Left kidney (tissue), 2 donors: ENCODE results near the gene APOBEC3B. TPM values are rescaled to one million over a fixed set of nuclear protein-coding genes. Genes with fewer than 3 reads are reported as not detected.
"Not testable (repeated sequence)": the region's sequence is repeated elsewhere in the genome, so short reads cannot be mapped to it uniquely, and the experiment has no call there.

Experiments
- DNase-seq: peaks from one replicate; pipeline ENCODE4 v3.0.0-alpha.2; 2013
- polyA plus RNA-seq: library from polyadenylated mRNA; unstranded; fragments of 120-200 nt; gene quantifications from one replicate; pipeline ENCODE4 v1.2.1, GENCODE V29; 2013; ENCODE audit not compliant: insufficient read length

APOBEC3B gene
- polyA plus RNA-seq, 1 donor, result 4.4 TPM

DNA sequence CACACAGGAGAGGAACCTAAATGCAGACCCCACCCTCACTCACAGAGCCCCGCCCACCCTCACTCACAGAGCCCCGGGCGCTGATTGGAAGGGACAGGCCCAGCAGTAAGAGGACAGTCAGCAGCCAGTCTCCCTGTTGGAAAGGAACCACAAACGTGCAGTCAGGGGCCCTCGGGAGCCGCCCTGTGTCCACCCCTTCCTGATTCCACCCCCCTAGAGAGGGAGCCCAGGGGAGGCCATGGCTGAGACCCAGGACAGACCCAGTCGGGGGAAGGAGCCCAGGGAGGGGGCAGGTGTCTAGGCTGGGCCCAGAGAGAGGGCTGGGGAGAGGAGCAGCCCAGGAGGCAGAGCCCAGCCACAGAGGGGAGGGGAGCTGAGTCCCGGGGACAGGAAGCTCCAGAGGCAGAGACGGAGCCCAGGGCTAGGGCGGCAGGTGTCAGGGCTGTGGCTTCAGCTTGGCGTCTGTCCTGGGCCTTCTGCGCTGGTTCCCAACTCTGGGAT lies 10.8 kb downstream of the APOBEC3B start:
- not testable (repeated sequence) for DNase-seq

DNA sequence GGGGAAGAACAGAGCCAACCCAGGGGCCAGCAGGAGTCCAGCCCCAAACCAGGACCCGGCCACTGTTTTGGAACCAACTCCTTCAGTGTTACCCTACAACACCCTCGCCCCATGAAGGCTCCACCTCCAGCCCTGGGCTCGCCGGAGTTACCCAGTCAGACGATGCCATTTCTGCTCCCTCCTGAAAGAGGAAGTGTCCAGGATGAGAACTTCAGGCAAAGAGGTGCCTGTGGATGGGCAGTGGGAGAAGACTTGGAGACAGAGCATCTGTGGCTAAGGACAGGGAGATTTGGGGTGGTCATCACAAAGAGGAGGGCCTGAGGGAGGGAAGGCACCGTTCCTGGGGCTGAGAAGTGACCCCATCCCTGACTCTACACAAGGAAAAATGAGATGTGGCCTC lies 14.0 kb downstream of the APOBEC3B start:
- no peak for DNase-seq

DNA sequence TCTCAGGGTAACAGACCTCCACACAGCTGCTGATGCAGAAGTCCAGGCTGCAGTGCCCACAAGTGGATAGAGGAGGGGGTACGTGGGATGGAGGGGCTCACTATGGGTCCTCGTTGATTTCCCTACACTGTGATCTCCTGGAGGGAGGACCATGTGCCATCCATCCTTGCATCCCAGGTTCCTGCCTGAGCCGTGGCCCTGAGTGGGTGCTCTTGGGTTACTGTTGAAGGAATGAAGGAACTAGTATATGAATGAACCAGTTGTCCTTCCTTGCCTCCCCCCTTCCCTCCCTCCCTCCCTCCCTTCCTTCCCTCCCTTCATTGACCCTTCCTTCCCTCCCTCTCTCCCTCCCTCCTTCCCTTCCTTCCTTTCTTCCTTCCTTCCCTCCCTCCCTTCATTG lies 15.4 kb downstream of the APOBEC3B start:
- no peak for DNase-seq

DNA sequence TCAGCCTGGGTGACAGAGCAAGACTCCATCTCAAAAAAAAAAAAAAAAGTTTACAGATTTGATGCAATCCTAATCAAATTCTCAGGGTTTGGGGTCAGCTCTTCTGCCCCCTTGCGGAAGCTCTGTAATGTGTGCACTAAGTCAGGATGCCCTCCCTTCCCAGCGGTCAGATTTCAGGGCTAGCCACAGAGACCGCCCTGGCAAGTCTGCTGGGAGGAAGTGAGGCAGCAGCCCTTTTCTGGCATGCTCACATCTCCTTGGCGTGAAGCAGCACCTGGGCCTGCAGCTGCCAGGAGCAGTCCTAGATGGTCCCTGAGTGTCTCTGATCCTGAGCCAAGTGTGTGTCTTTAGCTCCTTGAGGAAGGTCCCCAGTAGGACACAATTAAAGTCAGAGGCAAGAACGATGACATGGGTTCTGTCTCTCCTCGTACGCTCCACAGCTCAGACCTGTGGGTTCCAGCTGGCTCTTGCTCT lies 21.1 kb downstream of the APOBEC3B start:
- peak; percentile 82 for DNase-seq

DNA sequence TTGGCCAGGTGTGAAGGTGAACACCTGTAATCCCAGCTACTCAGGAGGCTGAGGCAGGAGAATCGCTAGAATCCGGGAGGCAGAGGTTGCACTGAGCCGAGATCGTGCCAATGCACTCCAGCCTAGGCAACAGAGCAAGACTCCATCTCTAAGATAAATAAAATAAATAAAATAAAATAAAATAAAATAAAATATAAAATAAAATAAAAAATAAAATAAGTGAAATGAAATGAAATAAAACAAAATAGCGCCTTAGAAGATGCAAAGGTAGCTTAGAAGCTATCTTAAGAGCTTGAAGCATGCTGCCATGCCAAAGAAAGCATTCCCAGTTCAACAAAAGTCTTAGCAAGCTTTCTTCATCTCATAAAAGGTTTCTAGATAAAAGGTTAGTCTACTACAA lies 25.0 kb downstream of the APOBEC3B start:
- DNase-seq, result no peak

DNA sequence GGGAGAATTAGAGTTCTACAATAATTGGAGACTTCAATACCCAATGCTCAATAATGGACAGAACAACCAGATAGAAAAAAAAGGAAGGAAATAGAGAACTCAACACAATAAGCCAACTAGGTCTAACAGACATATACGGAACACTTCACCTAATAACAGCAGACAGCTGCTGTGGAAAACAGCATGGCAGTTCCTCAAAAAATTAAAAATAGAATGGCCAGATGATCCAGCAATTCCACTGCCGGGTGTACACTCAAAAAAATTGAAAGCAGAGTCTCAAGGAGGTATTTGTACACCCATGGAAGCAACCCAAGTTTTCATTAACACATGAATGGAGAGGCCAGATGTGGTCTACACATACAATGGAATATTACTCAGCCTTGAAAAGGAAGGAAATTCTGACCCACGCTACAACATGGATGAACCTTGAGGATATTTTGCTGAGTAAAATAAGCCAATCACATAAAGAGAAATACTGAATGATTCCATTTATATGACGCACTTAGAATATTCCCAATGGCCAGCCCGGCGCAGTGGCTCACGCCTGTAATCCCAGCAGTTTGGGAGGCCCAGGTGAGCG lies 26.2 kb downstream of the APOBEC3B start:
- DNase-seq, result not testable (repeated sequence)

DNA sequence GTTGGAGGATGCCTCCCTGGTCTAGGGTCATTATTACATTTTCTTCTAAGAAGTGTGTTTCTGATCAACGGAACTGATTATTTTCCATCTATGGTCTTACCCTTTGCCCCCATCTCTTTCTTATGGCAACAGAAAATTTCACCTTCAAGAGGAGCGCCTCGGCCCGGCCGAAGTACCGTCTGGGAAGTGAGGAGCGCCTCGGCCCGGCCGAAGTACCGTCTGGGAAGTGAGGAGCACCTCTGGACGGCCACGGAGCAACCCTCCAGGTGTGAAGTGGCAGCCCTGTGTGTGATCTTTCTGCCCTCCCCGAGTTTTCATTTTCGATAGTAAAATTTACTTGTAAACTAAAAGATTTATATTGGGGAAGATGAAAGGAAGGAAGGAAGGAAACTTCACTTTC lies 28.8 kb downstream of the APOBEC3B start:
- no peak for DNase-seq

DNA sequence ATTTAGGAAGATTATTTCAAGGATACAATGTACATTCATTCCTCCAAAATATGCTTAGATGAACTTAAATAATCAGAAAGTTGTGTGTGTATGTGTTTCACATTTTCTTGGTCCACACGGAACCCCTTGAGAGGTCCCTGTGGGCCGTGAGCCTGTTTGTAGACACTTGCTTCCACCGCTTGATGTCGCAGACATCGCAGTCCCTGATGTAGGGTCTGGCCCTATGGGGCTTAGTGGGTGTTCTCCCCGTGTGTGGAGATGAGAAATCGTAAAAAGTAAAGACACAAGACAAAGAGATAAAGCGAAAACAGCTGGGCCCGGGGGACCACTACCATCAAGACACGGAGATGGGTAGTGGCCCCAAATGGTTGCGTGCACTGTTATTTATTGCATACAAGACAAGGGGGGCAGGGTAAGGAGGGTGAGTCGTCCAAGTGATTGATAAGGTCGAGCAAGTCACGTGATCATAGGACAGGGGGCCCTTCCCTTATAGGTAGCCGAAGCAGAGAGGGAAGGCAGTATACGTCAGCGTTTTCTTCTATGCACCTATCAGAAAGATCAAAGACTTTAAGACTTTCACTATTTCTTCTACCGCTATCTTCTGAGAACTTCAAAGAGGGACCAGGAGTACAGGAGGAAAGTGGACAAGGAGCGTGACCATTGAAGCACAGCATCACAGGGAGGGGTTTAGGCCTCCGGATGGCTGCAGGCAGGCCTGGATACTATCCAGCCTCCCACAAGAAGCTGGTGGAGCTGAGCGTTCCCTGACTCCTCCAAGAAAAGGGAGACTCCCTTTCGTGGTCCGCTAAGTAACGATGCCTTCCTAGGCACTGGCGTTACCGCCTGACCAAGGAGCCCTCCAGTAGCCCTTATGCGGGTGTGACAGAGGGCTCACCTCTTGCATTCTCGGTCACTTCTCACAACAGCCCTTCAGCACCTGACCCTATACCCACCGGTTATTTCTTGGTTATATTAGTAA lies 30.7 kb downstream of the APOBEC3B start:
- no peak for DNase-seq

DNA sequence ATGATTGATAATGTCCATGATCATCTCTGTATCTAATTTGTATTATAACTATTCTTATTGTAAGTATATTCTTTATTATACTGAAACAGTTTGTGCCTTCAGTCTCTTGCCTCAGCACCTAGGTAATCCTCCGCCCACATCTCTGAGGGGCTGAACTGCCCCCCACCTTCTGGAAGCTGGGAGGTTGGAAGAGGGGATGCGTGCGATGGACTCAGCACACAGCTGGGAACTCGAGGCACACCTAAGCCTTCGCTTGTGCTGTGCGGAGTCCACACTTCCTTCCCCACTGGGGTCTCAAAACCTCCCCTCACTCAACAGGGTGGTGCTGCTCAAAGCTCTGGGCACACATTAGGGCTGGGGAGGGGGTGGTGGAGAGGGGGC lies 31.4 kb downstream of the APOBEC3B start:
- DNase-seq, result not testable (repeated sequence)

DNA sequence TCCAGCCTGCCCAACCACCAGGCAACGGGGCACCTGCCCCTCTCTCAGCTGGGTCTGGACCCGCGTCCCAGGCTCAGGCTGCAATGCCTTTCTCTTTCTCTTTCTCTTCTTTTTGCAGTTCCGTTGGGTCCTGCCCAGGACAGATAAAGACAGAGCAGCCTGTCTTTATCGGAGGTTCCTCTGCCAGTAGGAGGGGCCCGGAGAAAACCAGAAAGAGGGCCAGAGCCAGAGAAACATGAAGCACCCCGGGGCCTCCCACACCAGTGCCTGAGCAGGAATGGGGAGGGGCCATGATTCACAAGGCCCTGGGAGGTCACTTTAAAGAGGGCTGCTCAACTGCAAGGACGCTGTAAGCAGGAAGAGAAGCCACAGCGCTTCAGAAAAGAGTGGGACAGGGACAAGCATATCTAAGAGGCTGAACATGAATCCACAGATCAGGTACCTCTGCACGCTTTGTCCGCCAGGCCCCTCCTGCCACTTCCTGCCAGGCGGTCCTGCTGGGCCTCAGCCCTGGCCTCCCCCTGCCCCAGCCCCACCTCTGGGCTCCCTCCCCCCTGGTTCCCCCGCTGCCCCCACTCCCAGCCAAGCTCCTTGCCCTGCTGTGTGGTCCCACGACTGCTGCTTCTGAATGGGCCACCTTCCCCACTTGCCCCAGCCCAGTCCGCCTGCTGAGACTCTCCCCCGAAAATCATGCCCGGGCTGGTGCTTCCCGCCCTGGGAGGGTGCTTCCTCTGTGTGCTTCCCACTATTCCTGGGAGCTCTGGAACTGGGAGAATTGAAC lies 32.0 kb downstream of the APOBEC3B start, which contains the start of gene APOBEC3C:
Gene APOBEC3C, plus strand, starts transcription at position 316 of the 781 bp plus-strand sequence. Its CDS starts 106 bp downstream, at position 422.
- DNase-seq, result peak; percentile 47

DNA sequence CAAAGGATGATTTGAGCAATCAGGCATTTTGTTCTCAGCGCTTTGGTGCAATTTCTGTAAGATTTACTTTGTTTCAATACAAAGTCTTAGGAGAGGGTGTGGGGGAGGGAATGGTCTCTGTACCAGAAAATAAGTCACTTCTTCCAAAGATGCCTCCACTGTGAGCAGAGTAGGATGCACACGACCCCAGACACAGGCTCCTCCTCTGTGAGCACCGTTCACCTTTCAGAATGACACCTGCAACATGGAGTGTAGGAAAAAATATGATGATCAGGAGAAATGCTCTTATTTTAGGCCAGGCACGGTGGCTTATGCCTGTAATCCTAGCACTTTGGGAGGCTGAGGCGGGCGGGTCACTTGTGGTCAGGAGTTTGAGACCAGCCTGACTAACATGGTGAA lies 32.6 kb downstream of the APOBEC3B start:
- DNase-seq, result not testable (repeated sequence)

DNA sequence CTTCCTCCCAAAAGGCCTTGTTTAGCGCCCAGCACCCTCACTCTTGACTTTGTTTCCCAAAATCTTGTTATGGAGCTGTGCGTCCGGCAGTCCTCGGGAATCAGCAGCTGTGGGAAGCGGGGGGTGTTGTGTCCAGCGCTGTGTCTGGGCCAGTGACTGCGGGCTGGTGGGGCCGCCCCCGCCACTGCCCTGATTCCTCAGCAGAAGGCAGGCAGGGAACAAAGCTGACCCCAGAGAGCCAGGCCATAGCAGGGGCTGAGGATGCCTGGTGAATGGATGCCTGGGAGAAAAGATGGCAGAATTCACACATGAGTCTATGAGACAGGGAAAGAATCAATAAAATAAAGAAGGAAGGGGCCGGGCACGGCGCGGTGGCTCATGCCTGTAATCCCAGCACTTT lies 34.4 kb downstream of the APOBEC3B start:
- no peak for DNase-seq

DNA sequence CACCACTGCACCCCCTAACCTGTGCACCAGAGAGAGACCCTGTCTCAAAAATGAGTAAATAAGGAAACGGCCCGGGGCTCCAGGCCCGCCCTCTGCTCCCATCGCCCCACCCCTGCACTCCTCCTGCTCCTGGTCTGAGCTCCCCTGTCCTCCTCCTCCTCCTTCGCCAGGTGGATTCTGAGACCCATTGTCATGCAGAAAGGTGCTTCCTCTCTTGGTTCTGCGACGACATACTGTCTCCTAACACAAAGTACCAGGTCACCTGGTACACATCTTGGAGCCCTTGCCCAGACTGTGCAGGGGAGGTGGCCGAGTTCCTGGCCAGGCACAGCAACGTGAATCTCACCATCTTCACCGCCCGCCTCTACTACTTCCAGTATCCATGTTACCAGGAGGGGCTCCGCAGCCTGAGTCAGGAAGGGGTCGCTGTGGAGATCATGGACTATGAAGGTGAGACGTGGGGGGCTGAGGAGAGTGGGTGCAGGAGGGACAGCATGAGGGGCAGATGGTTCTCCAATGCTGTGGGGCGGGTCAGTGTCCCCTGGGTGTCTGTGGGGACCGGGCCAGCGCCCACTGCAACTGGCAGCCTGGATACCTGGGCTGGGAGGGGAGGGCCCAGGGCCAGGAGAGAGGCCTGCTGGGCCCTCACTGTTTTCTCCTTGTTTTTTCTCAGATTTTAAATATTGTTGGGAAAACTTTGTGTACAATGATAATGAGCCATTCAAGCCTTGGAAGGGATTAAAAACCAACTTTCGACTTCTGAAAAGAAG lies 35.6 kb downstream of the APOBEC3B start:
- no peak for DNase-seq

DNA sequence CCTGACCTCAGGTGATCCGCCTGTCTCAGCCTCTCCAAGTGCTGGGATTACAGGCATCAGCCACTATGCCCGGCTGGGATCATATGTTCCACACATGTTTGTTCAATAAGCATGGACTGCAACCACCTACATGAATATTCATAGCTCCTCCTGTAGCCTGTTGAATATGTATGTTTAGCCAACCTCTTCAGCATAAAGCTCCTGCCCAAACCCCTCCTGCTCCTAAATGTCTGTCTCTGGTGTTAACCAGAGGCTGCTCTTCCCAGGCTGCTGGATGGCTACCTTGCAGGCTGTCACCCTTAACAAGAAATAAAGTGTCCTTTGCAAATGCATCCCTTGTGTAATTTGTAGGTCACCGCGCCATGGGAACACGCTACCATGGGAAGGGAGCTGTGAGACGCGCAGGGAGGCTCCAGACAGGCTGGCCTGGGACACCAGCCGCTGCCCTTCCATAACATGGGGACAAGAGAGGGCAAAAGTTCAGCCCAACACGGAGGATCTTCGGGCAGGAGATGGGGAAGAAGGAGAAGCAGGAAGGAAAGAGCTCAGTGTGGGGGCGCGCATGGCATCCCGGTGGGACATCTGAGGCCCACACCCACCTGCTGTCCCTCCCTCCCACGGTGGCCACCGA lies 38.0 kb downstream of the APOBEC3B start:
- not testable (repeated sequence) for DNase-seq

DNA sequence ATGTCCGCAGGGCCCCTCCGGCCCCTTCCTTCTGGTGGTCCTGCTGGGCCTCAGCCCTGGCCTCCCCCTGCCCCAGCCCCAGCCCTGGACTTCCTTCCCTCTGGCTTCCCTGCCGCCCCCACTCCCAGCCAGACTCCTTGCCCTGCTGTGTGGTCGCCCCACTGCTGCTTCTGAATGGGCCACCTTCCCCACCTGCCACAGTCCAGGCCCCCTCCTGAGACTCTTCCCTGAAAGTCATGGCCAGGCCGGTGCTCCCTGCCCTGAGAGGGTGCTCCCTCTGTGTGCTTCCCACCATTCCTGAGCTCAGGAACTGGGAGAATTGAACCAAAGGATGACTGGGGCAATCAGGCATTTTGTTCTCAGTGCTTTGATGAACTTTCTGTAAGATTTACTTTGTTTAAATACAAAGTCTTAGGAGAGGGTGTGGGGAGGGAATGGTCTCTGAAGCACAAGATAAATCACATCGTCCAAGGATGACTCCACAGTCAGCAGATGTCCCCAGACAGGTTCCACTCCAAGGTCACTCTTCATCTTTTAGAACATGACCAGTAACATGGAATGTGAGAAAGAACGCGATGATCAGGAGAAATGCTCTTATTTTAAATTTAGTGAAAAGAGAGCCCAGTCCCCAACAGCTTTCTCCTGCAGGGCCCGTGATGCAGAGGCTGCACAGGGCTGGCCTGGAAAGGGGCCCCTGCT lies 39.6 kb downstream of the APOBEC3B start:
- no peak for DNase-seq

DNA sequence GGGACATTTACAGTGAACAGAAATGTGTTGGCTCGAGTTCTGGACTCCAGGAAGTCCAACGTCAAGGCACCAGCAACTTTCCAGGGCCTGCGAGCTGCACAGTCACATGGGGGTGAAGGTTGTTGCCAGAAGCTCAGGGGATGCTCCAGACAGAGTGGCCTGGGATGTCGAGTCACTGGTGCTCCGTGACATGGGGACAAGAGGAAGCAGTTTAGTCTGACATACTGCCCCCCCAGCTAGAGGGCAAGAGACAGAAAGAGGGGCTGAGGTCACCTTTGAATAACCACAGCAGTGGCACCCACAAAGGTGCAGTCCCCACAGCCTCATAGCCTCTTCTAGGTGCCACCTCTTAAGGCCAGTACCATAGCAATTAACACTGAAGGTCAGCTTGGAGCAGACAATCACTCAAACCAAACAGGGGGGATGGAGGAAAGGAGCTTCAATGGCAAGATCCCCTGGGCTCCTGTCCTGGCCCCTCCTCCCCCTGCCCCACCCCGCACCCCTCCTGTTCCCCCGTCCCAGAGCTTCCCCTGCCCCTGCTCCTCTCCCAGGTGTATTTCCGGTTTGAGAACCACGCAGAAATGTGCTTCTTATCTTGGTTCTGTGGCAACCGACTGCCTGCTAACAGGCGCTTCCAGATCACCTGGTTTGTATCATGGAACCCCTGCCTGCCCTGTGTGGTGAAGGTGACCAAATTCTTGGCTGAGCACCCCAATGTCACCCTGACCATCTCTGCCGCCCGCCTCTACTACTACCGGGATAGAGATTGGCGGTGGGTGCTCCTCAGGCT lies 42.6 kb downstream of the APOBEC3B start:
- no peak for DNase-seq

DNA sequence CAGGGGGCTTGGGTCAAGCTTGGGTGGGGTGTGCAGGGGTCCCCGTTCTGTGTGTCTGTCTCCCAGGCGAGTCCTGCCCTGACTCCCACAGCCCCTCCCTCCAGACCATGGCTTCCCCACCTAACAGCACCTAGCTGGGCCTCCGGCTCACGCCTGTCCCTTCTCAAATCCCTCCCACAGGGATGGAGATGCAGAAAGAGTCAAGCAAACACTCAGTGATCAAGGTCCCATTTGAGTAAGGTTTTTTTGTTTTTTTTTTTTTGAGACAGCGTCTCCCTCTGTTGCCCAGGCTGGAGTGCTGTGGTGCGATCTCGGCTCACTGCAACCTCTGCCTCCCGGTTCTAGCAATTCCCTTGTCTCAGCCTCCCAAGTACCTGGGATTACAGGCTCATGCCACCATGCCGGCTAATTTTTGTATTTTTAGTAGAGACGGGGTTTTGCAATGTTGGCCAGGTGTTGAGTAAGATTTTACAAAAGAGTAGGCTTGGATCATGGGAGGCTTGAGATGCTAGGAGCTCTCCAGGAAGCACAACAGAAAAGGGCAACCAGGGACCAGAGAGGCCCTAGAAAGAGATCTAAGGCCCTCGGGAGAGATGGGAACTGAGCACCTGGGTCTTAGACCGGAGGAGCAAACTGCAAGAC lies 44.5 kb downstream of the APOBEC3B start:
- no peak for DNase-seq

DNA sequence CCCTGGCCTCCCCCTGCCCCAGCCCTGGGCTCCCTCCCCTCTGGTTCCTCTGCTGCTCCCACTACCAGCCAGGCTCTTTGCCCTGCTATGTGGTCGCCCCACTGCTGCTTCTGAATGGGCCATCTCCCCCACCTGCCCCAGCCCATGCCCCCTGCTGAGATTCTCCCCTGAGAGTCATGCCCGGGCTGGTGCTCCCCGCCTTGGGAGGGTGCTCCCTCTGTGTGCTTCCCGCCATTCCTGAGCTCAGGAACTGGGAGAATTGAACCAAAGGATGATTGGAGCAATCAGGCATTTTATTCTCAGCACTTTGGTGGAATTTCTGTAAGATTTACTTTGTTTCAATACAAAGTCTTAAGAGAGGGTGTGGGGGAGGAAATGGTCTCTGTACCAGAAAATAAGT lies 45.6 kb downstream of the APOBEC3B start:
- DNase-seq, result no peak

DNA sequence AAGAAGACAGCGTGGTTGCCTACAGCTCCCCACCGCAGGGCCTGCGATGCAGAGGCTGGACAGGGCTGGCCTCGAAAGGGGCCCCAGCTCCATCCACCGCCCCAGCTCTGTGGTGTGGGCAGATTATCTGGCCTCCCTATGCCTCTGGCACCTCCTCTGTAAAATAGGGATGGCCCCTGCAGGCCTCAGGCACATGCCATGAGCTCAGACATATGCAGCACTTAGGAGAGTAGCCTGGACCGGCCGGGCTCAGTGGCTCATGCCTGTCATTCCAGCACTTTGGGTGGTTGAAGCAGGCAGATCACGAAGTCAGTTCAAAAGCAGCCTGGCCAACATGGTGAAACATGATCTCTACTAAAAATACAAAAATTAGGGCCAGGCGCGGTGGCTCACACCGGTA lies 46.1 kb downstream of the APOBEC3B start:
- no peak for DNase-seq
